Ishikawa (cell line): ENCODE results near the gene LRP4.

ENCODE experiments used
- CEBPB ChIP-seq: IDR thresholded peaks from 2 replicates; pipeline ENCODE4 v1.6.1; 2012
- CREB1 ChIP-seq: IDR thresholded peaks from 2 replicates; pipeline ENCODE4 v1.6.1; 2012; ENCODE audit warnings: low read depth
- EGR1 ChIP-seq: IDR thresholded peaks from 2 replicates; pipeline ENCODE4 v1.6.1; 2012
- EP300 ChIP-seq: IDR thresholded peaks from 2 replicates; pipeline ENCODE4 v1.6.1; 2012; ENCODE audit warnings: borderline replicate concordance
- FOXM1 ChIP-seq: IDR thresholded peaks from 2 replicates; pipeline ENCODE4 v1.6.1; 2012; ENCODE audit warnings: low read depth, borderline replicate concordance
- MAX ChIP-seq: IDR thresholded peaks from 2 replicates; pipeline ENCODE4 v1.6.1; 2012
- NFIC ChIP-seq: IDR thresholded peaks from 2 replicates; pipeline ENCODE4 v1.6.1; 2012
- RAD21 ChIP-seq: IDR thresholded peaks from 2 replicates; pipeline ENCODE4 v1.6.1; 2012; ENCODE audit warnings: low read depth
- REST ChIP-seq: IDR thresholded peaks from 2 replicates; pipeline ENCODE4 v1.6.1; 2012; ENCODE audit warnings: low read depth, mild to moderate bottlenecking
- TAF1 ChIP-seq: IDR thresholded peaks from 2 replicates; pipeline ENCODE4 v1.6.1; 2012; ENCODE audit warnings: low read depth, mild to moderate bottlenecking
- TCF12 ChIP-seq: IDR thresholded peaks from 2 replicates; pipeline ENCODE4 v1.6.1; 2012; ENCODE audit warnings: low read depth
- TEAD4 ChIP-seq: IDR thresholded peaks from 2 replicates; pipeline ENCODE4 v1.6.1; 2012
- USF1 ChIP-seq: IDR thresholded peaks from 2 replicates; pipeline ENCODE4 v1.6.1; 2012
- YY1 ChIP-seq: IDR thresholded peaks from 2 replicates; pipeline ENCODE4 v1.6.1; 2012; ENCODE audit warnings: low read depth
- ZBTB7A ChIP-seq: IDR thresholded peaks from 2 replicates; pipeline ENCODE4 v1.6.1; 2012; ENCODE audit warnings: low read depth

LRP4 gene

GRCh38 chr11:46845740-46846509 is 72.4 kb downstream of the LRP4 start, which contains the start of gene CKAP5:
CKAP5 (minus strand) TSS chr11:46846280; CDS start chr11:46821231, 25,049 bp downstream.
- TF ChIP-seq EP300 (no peak), ZBTB7A (0 out of 2 replicates have a peak, but pooled peaks have one; percentile 59), REST (0 out of 2 replicates have a peak, but pooled peaks have one; percentile 19), TCF12 (no peak), USF1 (peak; percentile 79), TEAD4 (peak; percentile 8; the same call in 1 of the 2 replicates), CEBPB (peak; percentile 4; the same call in 1 of the 2 replicates), MAX (peak; percentile 89), NFIC (0 out of 2 replicates have a peak, but pooled peaks have one; percentile 20), FOXM1 (peak; percentile 98), RAD21 (no peak), YY1 (0 out of 2 replicates have a peak, but pooled peaks have one; percentile 45), EGR1 (no peak; the same call in none of the 2 replicates), CREB1 (peak; percentile 23; the same call in 1 of the 2 replicates), TAF1 (peak; percentile 79)

GRCh38 chr11:46845440-46845739 is 73.0 kb downstream of the LRP4 start:
- TF ChIP-seq FOXM1 (no peak), NFIC (no peak), CEBPB (no peak), TCF12 (no peak), TEAD4 (no peak), MAX (no peak; the same call in 1 of the 2 replicates), TAF1 (no peak), EP300 (no peak), EGR1 (no peak), YY1 (no peak), CREB1 (no peak), RAD21 (no peak), ZBTB7A (no peak), USF1 (no peak), REST (no peak)

GRCh38 chr11:46840116-46840515 is 78.2 kb downstream of the LRP4 start:
- no peak for TF ChIP-seq REST
- TF ChIP-seq MAX, result no peak
- no peak for TF ChIP-seq RAD21
- no peak for TF ChIP-seq YY1
- no peak for TF ChIP-seq NFIC
- TF ChIP-seq USF1, result no peak

- no peak for TF ChIP-seq REST
- no peak for TF ChIP-seq RAD21
- TF ChIP-seq EGR1, result no peak
- TF ChIP-seq YY1, result no peak
- TF ChIP-seq EP300, result no peak
- no peak for TF ChIP-seq CEBPB
- TF ChIP-seq TEAD4, result no peak
- no peak for TF ChIP-seq CREB1
Observed at GRCh38 chr11:46838501-46838900, 79.8 kb downstream of the LRP4 start.
